Activated T-helper 1 cell treated with anti-CD3 and anti-CD28 coated beads, Interleukin-2, amount 50 U/mL, for 16 hours (primary cell): ENCODE results near the gene PNMA6E.

Experiments used
- DNase-seq, 2 donors: peaks; one replicate each; pipeline ENCODE4 v3.0.0-alpha.2; 2020; ENCODE audit warnings: low read depth in 1 of 2, low spot score in 1 of 2

Gene PNMA6E

DNA sequence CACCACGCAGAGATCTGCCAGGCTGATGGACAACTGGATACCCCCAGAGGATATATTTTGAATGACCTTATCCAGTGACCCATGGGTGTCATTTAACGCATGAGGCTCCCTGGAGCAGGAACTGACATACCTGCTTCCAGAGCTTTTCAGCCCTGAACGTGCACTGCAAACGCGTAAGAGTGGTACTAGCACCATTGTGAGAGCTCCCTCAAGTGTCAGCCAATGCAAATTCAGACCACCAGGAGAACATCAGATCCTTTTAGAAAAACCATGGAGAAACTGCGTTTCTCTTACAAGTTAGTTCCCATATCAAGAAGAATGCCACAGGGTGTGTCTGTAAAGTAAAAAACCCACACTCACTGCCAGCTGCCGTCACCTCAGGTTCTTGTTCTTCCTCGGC is 37.4 kb upstream of the PNMA6E start:
- no peak for DNase-seq

DNA sequence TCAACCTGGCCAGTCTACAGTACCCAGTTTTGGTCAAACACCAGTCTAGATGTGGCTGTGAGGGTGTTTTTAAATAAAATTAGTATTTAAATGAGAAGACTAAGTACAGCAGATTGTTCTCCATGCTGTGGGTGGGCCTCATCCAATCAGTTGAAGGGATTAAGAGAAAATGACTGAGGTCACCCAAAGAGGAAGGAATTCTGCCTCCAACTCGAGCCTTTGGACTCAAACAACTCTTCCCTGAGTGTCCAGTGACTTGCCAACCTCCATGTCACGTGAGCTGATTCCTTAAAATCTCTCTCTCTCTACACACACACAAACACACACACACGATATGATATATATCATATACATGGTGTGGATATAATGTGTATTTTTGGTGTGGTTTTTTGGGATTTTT is 34.7 kb upstream of the PNMA6E start:
- no peak for DNase-seq

DNA sequence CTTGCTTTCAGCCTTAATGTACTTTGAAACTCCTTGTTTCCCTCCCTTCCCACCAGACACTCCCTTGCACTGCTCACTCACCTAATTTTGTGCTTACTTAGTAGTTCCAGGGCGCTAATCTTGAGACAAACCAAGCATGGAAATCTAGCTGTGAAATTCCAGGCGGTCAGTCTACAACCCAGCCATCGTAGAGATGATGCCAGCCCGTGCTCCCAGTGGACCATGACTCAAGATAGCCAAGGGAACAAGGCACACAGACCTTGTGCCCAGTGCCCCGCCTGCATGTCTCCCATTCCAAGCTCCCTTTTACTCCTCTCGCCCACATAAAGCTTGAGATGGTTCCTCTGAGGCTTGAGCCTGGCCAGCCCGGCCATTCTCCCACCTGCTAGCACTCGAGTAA is 33.7 kb upstream of the PNMA6E start:
- DNase-seq, result no peak

DNA sequence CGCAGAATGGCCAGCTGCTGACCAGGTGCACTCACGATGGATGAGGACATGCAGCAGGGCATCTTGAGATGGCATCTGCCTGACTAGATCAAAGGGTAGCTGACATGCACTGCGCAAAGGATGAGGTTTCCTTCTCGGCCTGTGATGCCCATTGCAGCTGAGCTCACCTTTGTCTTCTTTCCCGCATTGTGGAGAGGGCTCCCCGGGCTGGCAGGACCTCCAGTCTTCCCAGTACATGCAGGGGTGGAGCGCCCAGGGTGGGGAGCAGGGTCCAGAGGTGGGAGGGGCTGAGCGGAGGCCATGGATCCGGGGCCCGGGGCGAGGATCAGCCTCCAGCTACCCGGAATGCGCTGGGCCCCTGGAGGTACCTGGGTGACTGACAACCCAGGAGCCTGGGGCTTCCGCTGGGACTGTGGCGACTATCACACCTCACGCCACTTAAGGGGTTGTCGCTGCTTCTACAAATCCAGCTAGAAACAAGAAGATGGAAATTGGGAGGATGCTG is 32.7 kb upstream of the PNMA6E start:
- no peak for DNase-seq

DNA sequence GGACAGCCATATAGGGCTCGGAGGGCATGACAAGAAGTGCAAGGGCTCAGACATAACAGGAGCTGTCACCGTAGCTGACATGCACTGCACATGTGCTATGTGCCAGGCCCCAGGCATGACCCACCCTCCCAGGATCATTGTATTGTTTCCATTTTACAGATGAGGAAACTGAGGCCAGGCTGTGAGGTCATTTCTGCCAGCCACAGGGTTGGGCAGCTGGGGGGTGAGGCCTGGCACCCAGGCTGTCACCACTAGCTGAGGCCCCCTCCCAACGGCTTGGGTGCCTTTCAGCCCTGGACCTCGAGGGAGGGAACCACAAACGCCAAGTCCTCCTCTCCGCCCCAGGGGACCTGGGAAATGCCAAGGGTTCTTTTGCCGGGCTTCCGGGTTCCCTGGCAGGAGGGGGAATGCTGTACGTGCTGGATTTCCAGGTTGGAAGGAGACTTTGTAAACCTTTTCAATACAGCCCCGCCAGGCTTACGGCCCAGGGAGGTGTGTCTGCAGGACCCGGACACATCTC is 32.1 kb upstream of the PNMA6E start:
- DNase-seq, result no peak

DNA sequence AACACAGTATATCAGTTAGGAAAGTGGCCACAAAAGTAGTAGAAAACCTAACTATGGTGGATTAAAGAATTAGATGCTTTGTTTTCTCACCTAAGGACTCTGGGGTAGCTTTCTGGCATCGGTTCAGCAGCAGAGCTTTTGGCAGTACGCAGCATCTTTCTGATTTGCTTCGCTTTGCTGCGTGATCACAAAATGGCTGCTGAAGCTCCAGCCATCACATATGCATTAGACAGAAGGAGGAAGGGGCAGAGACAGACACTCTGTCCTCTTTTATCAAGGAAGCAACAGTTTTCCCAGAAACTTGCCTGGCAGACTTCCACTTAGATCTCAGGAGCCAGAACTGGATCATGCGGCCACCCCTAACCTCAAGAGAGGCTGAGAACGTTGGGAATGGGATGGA is 29.6 kb upstream of the PNMA6E start:
- no peak for DNase-seq

DNA sequence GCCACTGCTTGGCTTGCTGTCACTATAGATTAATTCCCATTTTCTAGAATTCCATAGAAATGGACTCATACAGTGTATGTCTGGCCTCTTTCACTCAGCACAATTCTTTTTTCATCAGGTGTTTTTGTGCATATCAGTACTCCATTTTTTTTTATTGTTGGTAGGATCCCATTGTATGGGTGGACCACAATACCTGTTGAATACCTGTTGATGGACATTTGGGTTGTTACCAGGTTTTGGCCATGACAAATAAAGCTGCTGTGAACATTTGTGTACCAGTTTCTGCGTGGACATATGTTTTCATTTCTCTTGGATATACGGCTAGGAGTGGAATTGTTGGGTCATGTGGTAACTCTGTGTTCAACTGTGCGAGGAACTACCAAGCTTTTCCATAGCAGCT is 25.1 kb upstream of the PNMA6E start:
- no peak for DNase-seq

DNA sequence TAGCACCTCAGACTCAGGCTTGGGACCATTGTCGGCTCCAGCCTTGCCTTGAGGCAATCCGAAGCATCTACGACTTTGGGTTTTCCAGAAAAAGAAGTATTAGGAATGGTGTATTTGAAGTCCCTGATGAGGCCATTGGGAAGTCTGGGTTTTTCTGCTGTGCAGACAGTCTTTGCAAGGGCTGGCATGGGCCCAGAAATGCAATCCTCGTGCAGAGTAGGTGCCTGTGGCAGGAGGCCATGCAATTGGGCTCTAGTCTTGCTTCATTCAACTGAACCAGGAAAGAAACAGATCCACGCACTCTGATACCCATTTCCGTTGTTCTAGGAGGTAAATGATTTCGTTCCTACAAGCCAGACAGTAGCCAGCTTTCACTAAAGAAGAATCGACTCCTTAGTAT is 22.5 kb upstream of the PNMA6E start:
- DNase-seq, result no peak

DNA sequence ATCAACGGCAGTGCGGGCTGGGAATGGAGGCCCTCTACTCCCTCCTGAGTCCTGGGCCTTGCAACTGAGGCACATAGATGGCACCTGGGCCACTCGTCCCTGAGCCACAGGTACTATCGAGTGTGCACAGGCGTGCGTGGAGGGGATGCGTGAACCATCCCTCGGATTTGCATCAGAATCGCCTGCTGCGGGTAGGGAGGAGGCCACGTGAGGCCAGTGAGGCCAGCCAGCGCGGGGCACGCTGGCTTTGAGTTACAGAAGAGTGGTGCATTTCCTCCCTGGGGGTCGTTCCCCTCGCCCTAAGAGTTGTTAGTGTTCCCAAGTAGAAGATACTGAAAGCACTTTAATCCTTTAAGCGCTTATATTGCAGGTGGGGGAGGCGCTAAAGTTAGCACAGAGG is 20.7 kb upstream of the PNMA6E start:
- no peak for DNase-seq

DNA sequence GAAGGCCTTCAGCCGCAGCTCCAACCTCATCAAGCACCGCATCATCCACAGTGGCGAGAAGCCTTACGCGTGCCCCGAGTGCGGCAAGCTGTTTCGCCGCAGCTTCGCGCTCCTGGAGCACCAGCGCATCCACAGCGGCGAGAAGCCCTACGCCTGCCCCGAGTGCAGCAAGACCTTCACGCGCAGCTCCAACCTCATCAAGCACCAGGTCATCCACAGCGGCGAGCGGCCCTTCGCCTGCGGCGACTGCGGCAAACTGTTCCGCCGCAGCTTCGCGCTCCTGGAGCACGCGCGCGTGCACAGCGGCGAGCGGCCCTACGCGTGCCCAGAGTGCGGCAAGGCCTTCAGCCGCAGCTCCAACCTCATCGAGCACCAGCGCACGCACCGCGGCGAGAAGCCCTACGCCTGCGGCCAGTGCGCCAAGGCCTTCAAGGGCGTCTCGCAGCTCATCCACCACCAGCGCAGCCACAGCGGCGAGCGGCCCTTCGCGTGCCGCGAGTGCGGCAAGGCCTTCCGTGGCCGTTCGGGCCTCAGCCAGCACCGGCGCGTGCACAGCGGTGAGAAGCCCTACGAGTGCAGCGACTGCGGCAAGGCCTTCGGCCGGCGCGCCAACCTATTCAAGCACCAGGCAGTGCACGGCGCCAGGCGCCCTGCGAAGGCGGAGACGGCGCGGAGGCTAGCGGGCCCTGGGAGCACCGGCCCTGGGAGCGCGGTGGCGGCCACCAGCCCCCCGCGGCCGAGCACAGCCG is 19.9 kb upstream of the PNMA6E start:
- no peak for DNase-seq

DNA sequence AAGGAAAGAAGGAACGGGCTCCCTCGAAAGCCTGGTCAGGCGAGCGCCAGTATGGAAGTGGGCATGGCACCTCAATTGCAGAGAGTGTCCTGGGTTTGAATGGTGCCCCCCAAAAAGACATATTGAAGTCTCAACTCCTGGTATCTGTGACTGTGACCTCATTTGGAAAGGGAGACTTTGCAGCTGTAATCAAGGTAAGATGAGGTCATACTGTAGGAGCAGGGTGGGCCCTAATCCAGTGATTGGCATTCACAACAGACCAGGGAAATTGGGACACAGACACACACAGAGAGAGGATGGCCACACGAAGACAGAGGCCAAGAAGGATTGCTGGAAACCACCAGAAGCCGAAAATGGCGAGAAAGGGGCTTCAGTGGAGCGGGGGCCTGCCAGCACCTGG is 16.5 kb upstream of the PNMA6E start:
- no peak for DNase-seq

DNA sequence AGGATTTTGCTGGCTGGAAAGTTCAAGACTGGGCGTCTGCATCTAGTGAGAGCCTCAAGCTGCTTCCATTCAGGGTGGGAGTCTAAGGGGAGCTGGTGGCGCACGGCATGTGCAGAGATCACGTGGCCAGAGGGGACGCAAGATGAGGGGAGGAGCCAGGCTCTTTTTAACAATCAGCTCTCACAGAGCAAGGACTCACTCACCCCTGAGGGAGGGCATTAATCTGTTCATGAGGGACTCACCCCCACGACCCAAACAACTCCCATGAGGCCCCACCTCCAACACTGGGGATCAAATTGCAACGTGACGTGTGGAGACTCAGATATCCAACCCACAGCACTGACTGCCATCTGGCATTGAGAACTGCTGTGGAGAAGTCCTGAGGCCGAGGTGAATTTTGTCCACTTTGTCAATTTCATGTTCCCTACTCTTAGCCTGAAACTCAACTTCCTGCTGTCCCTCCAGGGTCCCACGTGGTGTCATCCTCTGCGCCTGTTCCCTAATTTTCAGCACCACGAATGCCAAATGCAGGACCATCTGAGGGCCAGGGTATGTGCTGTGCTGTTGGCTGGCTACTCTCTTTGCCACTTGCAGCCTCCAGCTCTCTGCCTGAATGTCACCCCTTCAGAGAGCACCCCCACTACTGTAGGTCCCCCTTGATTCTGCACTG is 15.8 kb upstream of the PNMA6E start:
- DNase-seq, result no peak

DNA sequence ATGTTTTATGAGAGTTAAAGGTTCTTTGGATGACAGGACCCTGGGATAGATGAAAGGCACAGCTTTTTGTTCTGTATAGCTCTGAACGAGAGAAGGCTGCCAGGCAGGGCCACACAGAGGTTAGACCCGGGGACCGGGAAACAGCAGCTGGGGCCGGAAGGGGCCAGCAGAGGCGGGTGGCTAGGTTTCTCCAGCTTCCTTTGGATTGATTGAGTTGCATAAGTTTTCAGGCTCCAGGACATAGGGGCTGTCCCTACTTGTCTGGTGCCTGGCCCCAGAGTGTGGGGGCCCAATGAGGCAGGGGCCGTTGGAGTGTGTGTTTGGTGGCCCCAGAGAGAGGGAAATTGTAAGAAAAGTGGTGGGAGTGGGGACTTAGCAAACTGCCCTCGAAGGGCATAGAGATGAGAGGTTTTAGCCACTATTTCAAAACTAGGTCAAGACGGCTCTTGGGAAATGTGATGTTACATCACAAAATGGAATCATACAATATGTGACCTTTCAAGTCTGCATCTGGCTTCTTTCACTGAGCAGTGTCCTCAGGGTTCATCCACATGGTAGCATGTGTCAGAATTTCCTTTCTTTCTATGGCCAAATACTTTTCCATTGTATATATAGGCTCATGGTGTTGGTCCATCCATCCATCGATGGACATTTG is 13.8 kb upstream of the PNMA6E start:
- DNase-seq, result no peak

DNA sequence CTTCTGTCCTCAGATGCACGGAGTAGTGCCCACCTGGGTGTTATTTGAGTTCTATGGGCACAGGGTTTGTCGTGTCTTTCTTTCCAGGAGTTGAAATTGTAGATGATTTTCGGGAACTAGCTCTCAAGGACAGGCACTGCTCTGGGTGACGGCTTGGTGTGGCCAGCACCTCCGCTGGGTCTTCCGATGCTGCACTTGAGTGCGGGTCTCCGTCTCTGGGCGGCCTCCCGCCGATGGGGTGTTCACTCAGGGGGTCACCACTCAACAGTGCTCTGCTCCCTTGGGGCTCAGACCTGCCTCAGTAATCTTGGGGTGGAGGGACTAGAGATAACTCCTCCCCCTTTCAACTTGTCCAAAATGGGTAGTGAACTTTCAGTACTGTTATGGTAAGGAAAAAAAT is 12.6 kb upstream of the PNMA6E start:
- no peak for DNase-seq

DNA sequence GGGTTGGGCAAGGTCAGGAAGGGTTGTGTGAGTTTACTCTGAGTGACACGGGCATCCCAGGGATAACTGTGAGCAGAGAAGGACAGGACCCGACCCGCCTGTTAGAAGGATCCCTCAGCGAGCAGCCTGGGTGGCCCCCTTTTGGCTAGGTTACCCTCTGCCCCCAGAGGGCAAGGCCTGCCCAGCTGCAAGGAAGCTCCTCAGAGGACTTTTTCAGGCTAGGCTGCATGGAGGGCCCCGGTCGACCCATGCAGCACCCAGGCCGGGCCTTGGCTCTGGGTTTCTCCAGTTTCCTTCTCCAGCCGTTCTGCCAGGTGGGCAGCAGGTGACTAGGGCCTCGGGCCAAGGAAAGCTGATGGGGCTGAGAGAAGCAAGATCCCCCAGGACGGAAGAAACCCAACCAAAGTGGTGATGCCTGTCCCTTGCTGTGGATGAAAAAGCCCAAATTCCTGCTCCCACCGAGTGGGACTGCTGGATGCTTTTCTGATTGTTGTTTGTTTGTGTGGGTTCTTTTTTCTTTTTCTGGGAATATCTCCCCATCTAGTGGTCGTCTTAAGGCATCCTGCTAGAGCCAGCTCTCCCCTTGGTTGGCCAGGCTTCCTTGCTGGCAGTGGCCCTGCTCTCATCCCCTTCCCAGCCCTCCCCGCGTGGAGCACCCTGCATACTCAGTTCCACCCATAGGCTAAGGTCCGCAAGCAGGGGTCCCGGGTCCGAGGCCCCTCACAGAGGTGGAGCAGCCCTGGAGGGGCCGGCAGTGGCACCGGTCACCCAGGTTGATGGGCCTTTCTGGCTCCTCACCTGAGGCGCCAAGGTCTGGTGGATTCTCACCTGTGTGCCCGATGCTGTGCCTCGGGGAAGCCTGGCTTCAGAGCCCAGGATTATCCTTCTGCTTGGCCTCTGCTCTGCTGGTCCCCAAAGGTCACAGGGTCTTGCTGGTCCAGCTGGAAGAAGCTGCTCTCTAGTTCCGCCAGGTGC is 11.9 kb upstream of the PNMA6E start:
- DNase-seq, result no peak

DNA sequence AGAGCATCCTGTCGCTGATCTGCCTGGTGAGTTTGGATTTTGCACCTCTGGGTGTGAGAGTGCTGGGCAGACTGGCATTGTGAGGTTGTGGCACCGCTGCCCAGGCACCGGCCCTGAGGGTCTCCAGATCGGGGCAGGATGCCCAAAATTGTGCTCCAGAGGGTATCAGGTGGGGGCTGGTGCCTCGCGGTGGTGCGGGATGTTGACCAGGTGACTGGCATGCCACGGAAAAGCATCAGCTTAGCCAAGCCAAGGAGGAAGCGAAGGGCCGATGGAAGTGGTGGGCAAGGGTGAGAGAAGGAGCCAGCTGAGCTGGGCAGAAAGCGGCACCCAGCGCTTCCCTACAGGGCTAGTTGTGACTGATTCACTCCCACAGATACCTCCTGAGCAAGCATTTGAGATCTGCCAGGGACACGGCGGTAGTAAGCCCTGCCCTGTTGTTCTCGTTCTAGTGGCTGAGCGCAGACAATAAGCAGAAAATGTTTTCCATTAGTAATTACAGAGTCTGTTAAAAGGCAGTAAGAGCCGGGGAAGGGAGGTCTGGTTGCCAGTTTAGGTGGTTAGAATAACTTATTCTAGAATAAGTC is 10.9 kb upstream of the PNMA6E start:
- DNase-seq, result no peak

DNA sequence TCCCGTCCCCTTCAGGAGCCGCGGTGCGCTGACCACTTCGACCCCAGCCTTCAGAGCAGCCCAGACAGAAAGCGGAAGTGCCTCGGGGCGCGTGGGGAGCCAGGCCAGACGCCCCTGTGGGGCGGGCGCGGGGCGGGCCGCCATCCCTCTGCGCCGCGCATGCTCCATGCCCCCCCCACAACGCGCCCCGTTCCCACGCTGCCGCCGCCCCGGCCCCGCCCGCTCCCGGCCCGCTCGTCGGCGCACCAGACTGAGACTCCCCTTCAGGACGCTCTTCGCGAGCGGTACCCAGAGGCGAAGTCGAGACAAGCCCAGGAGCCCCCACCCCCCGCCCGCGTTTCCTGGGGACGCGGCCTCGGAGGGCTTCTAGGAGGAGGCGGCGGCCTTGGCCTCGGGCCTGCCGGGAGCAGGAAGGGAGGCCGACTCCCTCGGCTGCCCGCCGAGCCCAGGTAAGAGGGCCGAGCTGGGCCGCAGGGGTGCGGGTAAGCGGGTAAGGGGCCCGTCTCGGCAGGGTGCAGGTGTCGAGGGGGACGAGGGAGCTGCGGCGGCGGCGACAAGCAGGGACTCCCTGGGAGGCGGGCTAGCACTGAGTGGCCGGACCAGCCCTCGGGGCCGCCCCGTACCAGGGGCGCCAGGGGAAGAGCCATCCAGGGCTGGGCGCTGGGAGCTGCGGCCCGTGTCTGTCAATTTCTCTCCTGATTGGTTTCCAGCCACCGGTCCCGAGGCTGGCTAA is 10.3 kb upstream of the PNMA6E start, which contains the start of gene ZFP92:
Gene ZFP92 (plus strand): TSS at position 218 of the 733 bp plus-strand sequence. CDS start 6,851 bp downstream, outside the sequence.
- DNase-seq, result peak in 1 of 2 donors; percentile 17

DNA sequence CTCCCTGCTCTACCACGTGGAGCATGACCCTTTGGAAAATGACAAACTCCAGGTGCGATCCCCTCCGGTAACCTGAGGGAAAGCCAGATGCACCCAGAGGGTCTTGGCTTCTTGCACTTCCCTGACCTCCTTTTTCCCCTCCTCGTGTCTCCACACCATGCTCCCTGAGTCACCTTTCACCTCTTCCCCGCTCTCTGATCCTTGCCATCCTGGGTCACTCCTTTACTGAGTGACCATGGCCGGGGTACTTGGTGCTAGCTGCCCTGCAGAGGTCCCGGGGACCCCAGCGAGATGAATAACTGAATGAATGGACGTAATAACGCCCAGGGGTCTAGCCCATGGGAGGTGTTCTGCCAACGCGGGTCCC is 9.7 kb upstream of the PNMA6E start:
- DNase-seq, result no peak

DNA sequence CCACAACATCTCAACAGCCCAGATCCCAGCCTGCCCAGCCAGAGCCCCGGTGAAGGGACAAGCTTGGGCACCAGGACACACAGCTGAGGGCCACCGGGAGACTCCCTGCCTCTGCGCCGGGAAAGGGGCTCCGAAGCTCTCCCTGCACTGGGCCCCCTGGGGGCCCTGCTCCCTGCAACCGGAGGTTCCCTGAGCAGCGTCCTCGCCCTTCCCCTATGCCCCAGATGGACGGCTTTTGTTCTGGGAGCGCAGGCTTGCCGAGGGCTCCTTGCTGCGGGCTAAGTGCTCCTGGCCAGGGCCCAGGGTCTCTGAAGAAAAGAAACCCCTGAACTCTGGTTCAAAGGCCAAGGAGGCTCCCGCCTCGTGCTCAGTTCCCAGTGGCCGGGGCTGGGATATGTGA is 9.2 kb upstream of the PNMA6E start:
- DNase-seq, result no peak
